GM12801 (cell line): ENCODE results near the gene NTN5.

Source experiments
- CTCF ChIP-seq: IDR thresholded peaks from one replicate; pipeline ENCODE4 v1.5.1; 2011; ENCODE audit warnings: control low read depth; ENCODE audit not compliant: insufficient read length; ENCODE audit errors: extremely low read depth

NTN5 gene

GRCh38 chr19:48627201-48627864 lies 45.5 kb downstream of the NTN5 start:
- TF ChIP-seq CTCF, result no peak

DNA sequence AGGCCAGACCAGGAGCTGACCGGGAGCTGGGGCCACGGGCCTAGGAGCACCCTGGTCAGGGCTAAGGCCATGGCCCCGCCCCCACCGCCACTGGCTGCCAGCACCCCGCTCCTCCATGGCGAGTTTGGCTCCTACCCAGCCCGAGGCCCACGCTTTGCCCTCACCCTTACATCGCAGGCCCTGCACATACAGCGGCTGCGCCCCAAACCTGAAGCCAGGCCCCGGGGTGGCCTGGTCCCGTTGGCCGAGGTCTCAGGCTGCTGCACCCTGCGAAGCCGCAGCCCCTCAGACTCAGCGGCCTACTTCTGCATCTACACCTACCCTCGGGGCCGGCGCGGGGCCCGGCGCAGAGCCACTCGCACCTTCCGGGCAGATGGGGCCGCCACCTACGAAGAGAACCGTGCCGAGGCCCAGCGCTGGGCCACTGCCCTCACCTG lies 46.9 kb downstream of the NTN5 start:
- no peak for TF ChIP-seq CTCF

- TF ChIP-seq CTCF, result no peak
These were observed 47.8 kb downstream of the NTN5 start for GRCh38 chr19:48624791-48625723.

DNA sequence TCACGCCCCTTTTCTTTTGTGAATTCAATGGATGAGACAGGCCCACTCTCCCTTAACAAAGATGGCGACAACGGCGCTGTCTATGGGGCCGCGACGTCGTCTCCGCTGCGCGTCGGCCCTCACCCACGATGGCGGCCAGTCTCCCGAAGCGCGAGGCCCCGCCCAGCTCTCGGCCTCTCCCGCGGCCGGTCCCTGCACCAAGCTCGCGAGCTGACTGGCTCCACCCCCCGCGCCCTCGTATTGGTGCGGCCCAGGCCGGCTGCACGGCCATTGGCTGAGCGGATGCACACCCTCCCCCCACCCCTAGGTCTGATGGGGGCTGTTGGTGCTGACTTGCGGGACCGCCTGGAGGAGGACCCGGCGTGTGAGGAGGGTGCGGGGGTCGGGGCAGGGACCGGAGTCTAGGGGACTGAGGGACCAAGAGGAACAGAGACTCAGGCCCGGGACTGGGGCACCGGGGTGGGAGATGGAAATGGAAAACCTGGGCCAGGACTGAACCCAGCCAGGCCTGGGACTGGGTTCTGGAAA lies 48.7 kb downstream of the NTN5 start:
- TF ChIP-seq CTCF, result no peak

DNA sequence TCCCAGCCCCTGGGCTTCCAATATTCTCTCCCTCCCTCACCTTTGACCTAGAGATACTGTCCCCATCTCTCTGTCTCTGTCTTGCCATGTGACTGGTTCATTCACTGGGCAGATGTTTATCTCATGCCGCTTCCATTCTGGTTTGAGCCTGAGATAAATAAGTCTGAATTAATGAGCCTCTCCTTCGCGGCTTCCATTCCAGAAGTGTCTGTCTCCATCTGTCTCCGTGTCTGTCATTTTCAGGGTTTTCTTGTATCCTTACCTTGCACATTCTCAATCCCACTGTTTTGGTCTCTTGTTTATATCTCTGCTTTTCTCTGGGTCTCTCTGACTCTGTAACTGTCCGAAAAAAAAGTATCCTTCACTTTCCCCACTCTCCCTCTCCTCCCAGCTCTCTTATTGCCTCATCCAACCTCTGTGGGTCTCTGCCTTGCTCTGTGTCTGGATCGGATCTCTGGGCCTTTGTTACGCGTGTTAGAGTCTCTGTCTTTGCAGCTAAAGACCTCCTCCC lies 49.2 kb downstream of the NTN5 start:
- no peak for TF ChIP-seq CTCF

GRCh38 chr19:48619692-48620585 lies 52.9 kb downstream of the NTN5 start:
- TF ChIP-seq CTCF, result no peak
